HG03378 (cell line): ENCODE data around the gene RUNDC3A.
"Not testable (repeated sequence)": the region's sequence is repeated elsewhere in the genome, so short reads cannot be mapped to it uniquely, and the experiment has no call there.

Source experiments
- ATAC-seq: cut with Tn5 transposase; IDR thresholded peaks from one replicate; pipeline ENCODE4 v1.9.1; 2021; ENCODE audit warnings: mild to moderate bottlenecking, moderate library complexity; ENCODE audit not compliant: unreplicated experiment

The RUNDC3A gene

GRCh38 chr17:44356241-44356640 lies 47.8 kb downstream of the RUNDC3A start:
- ATAC-seq: no peak

GRCh38 chr17:44358066-44358465 lies 49.7 kb downstream of the RUNDC3A start:
- no peak for ATAC-seq

GRCh38 chr17:44359006-44359405 lies 50.6 kb downstream of the RUNDC3A start:
- no peak for ATAC-seq

- no peak for ATAC-seq
These were observed 51.2 kb downstream of the RUNDC3A start for GRCh38 chr17:44359458-44360143.

- no peak for ATAC-seq
These were observed 51.7 kb downstream of the RUNDC3A start for GRCh38 chr17:44360144-44360533.

- no peak for ATAC-seq
These were observed 52.4 kb downstream of the RUNDC3A start for GRCh38 chr17:44360826-44361225.

- ATAC-seq: no peak
These were observed 53.2 kb downstream of the RUNDC3A start for GRCh38 chr17:44361292-44362260.

GRCh38 chr17:44362459-44362948 lies 54.1 kb downstream of the RUNDC3A start:
- no peak for ATAC-seq

- no peak for ATAC-seq
These were observed 54.7 kb downstream of the RUNDC3A start for GRCh38 chr17:44362949-44363612.

GRCh38 chr17:44363613-44364159 lies 55.3 kb downstream of the RUNDC3A start, which contains the start of gene FAM171A2:
FAM171A2 (minus strand) TSS chr17:44363853; CDS start chr17:44363714, 139 bp downstream.
- no peak for ATAC-seq

- ATAC-seq: not testable (repeated sequence)
These were observed 56.6 kb downstream of the RUNDC3A start for GRCh38 chr17:44365051-44365450.

- ATAC-seq: no peak
These were observed 59.0 kb downstream of the RUNDC3A start for GRCh38 chr17:44367231-44367979.
